Measurements from ENCODE around the gene COL5A2. TPM values are rescaled to one million over a fixed set of nuclear protein-coding genes. Genes with fewer than 3 reads are reported as not detected.
A peak's percentile ranks its signal among the peaks of the same experiment; 100 is the strongest.

COL5A2 gene
- 10.5 TPM for total RNA-seq
- long read RNA-seq, partial matches to known transcripts: 4 of 4 reads
- long read RNA-seq, other reads (novel, unspliced or antisense): 0 of 4 reads

GRCh38 chr2:189179570-189179950 is at the start of gene COL5A2:
COL5A2 (minus strand) TSS chr2:189179761; CDS start chr2:189179604, 157 bp downstream.
- ATAC-seq (peak; percentile 92), DNase-seq (ENCODE audit: missing footprints) (peak; percentile 50)
- intact Hi-C loops (cut with DNase I): loop anchor here (5.0 kb wide), 1 partner anchor 62 kb away; no protein-coding TSS in a partner anchor

DNA sequence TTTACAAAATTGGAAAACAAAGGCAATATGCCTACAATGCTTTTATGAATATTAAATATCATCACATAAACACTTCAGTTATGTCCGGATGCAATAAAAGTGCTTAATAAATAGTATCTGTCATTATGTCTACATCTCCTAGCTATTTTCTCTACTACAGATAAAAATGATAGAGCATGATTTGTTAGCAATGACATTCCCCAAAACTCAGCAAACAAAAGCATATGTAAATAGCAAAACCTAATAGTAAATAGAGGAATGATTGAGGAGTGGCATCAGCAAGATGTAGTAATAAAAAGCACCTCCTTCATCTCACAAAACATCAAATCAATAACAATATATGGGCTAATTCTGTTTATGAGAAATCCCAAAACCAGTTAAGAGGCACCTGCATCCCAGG is 46.5 kb upstream of the COL5A2 start:
- intact Hi-C loops (cut with DNase I): no loop called here
- no peak for ATAC-seq
- no peak for DNase-seq (ENCODE audit: missing footprints)

- DNase-seq (ENCODE audit: missing footprints): no peak
- intact Hi-C loops (cut with DNase I): no loop called here
- ATAC-seq: no peak
Observed at GRCh38 chr2:189225032-189225431, 45.5 kb upstream of the COL5A2 start.

DNA sequence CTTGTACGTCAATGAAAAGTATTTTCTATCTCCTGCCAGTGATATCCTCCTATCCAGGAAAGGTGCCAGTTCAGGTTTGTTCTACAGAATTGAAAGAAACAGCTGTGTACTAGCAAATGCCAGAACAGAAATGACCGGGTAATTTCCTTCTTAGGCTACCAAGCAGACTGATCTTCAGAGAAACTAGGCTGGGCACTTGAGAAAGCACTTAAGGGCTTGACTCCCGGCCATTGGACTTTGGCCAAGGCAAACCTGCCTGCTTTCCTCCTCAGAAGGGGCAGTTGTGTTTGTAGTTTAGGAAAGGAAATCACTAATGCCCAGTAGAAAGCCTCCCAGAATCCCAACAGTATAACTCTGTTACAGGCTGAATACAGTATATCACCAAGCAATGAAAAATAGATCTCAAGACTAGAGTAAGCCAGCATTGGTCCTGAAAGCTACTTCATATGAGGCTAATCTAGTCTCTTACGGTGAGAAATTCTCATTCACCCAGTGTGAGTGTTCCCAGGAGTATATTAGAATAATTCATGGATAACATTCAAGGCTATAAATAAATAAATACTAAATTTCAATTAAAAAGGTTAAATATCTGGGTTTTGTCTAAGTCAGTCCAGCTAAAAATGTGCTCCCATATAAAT is 43.0 kb upstream of the COL5A2 start:
- intact Hi-C loops (cut with DNase I): no loop called here
- ATAC-seq (no peak), DNase-seq (ENCODE audit: missing footprints) (no peak)

GRCh38 chr2:189221811-189222467 is 42.4 kb upstream of the COL5A2 start:
- ATAC-seq (no peak), DNase-seq (ENCODE audit: missing footprints) (no peak)
- intact Hi-C loops (cut with DNase I): no loop called here

GRCh38 chr2:189218236-189218635 is 38.7 kb upstream of the COL5A2 start:
- DNase-seq (ENCODE audit: missing footprints) (no peak), ATAC-seq (no peak)
- intact Hi-C loops (cut with DNase I): no loop called here

DNA sequence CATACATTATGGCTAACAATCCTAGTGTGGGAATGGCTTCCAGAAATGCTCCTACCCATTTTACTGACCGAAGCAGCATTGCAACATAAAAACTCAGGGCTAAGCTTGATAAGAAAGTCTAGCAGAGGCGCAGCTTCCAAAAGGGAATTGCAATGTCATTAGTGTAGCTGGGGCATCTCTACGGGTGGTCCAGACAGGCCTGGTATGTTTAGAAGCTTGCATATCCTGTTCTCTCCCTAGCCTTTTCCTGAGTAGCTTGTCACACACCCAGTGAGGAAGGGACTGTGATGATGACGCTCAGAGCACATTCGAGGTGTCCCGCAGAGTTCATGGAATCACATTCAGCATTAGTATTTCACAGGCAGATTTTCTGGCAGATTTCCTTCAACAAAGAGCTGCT is 38.0 kb upstream of the COL5A2 start:
- DNase-seq (ENCODE audit: missing footprints) (no peak), ATAC-seq (peak; percentile 62)
- intact Hi-C loops (cut with DNase I): no loop called here

- intact Hi-C loops (cut with DNase I): no loop called here
- DNase-seq (ENCODE audit: missing footprints) (no peak), ATAC-seq (no peak)
Observed at GRCh38 chr2:189217051-189217450, 37.5 kb upstream of the COL5A2 start.

DNA sequence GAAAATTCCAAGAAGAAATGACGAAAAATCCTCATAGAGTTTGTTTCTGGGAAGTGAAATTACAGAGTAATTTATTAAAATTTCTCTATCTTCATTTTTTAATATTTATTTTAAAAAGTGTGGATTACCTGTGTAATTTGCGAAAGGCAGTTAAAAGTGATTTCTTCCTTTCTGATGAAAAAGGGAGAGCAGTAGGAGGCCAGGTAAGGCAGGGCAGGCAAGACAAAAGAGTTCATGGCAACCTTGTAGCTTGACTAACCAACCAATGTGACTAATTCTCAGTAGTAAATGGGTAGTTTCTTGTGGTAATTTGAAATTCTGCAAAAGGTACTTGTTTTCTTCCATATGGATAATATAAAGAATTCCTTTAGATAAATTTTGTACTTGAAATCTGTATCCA is 34.9 kb upstream of the COL5A2 start:
- ATAC-seq: no peak
- intact Hi-C loops (cut with DNase I): no loop called here

DNA sequence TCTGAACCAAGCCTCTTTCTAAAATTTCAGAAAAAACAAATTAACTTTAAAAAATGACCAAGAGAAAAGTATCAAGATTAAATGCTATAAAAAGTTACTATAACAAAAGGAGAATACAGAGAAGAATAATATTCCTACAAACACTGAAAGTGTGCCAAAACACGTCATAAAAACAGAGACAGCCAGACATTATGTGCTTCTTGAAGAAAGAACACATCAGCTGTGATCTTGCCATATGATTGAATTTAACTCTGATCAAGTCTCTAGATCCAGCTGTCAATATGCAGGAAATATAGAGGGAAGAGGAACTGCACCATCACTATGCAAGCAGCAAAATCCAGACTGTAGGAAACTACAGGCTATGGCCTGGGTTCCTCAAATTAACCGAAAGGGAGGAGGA is 33.7 kb upstream of the COL5A2 start:
- DNase-seq (ENCODE audit: missing footprints) (no peak), ATAC-seq (no peak)
- intact Hi-C loops (cut with DNase I): no loop called here

More for the DNA sequence above, 34.9 kb upstream of the COL5A2 start:
- DNase-seq (ENCODE audit: missing footprints): no peak

DNA sequence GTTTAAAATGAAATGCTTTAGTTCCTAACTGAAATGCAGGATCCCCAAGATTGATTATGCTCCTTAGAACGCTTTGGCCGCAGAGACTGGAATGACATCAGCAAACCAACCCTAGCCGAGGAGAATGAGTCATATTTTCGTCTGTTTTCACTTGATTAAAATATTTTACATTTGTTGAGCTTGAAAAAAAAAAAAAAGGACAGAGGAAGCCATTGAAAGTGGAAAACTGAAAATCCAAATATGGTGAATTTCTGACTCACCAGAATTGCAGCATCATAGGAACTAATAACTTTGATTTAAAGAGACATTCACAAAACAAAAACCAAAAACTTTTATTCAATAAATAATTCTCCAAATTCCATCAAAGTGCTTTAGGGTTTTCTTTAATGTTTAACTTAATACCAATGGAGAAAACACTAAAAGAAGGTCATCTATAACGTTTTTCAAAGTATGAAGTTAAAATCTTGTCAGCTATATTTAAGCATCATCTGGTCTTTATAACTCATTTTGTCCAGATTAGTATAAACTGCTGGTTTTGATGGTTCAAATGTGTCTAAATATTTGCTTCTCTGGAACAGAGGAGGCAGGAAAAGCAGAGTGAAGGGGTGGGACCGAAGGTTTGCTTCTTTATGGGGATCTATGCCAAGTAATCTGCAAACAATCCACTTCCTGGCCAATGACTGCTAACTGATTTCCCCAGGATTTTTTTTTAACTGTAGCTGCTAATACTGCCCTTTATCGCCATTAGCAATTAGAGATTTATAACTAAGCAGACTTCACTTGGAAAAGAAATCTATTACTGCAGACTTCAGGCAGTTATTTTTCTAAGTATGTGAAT is 30.9 kb upstream of the COL5A2 start:
- peak; percentile 41 for DNase-seq (ENCODE audit: missing footprints)
- peak; percentile 79 for ATAC-seq
- intact Hi-C loops (cut with DNase I): no loop called here

DNA sequence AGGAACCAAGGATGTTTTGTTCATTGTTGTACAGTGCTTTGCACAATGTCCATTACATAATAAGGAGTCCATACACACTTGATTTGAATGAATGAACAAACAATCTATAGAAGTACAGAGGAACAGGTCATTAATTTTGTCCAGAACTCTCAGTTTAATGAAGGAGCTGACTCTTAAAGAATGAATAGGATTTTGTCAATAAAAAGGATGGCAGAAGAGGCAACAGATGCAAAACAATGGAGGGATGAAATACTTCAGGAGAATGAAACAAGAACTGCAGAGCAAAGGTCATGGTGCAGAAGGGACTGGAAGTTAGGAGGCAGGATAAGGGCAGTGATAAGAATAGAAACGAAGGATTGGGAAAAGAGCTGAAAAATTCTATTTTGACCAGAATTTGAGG is 28.7 kb upstream of the COL5A2 start:
- ATAC-seq: no peak
- intact Hi-C loops (cut with DNase I): no loop called here
- no peak for DNase-seq (ENCODE audit: missing footprints)

GRCh38 chr2:189204322-189204941 is 24.9 kb upstream of the COL5A2 start:
- no peak for ATAC-seq
- no peak for DNase-seq (ENCODE audit: missing footprints)
- intact Hi-C loops (cut with DNase I): no loop called here

DNA sequence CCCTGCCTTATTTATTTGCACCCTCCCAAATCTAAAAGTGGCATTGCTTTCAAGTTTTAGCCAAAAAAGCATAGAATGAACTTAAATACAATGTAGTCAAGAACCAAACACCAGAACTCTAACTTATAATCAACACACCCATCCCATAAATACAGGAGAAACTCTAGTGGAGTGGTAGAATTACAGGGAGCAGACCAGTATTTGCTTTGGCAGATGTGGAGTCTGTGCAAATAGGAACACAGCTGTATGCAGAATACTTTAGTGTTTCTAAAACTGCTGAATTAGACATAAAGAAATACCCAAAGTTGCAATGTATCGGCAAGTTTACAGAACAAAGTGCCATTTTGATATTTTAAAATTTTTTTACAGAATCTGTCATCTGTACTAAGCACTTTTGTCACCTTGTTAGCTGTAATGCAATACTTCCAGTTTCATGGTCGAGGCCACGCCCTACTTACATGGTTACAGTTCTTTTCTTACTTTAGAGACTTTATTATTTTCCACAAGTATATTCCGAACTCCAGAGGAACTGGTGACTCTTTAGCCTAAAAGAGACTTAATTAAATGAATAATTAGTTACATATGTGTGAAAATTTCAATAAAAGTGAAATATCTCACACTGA is 23.7 kb upstream of the COL5A2 start:
- intact Hi-C loops (cut with DNase I): no loop called here
- no peak for DNase-seq (ENCODE audit: missing footprints)
- no peak for ATAC-seq

DNA sequence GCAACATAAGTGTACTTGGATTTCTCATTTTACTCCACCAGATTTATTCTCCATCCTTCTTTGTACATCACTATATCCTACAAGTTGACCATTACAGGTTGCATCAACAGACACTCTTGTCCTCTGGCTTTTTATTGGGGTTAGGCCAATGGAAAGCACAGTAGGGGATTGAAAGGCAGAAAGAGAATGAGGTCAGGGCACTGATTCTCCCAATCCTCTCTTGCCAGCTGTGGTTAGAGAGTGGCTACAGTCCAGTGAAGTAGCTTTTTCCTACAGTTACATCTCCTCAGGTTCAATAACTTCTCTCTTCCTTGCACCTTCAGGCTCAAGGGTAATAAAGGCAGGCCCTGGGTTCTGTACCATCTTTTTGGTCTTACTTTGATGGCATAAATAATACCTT is 20.2 kb upstream of the COL5A2 start:
- DNase-seq (ENCODE audit: missing footprints) (no peak), ATAC-seq (no peak)
- intact Hi-C loops (cut with DNase I): no loop called here

DNA sequence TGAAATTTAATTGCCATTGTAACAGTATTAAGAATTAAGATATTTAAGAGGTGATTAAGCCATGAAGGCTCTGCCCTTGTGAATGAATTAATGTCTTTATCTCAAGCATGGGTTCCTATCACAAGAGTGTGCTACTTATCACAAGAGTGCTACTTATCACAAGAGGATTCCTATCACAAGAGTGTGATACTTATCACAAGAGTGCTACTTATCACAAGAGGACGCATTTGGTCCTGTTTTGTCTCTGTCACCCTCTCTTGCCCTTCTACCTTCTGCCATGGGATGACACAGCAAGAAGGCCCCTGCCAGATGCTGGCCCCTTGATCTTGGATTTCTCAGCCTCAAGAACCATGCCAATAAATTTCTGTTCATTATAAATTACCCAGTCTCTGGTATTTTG is 13.2 kb upstream of the COL5A2 start:
- intact Hi-C loops (cut with DNase I): no loop called here
- no peak for ATAC-seq

GRCh38 chr2:189191766-189192165 is 12.2 kb upstream of the COL5A2 start:
- intact Hi-C loops (cut with DNase I): no loop called here
- DNase-seq (ENCODE audit: missing footprints) (no peak), ATAC-seq (no peak)

More for the DNA sequence above, 13.2 kb upstream of the COL5A2 start:
- no peak for DNase-seq (ENCODE audit: missing footprints)

GRCh38 chr2:189190685-189191084 is 11.1 kb upstream of the COL5A2 start:
- no peak for ATAC-seq
- intact Hi-C loops (cut with DNase I): no loop called here
- no peak for DNase-seq (ENCODE audit: missing footprints)

Measured in Right ventricle myocardium inferior (tissue), 1 donor.